Fibroblast of lung (primary cell): ENCODE data around the gene GAB2. TPM values are rescaled to one million over a fixed set of nuclear protein-coding genes. Genes with fewer than 3 reads are reported as not detected.

Experiments
- DNase-seq, 2 donors: peaks; one replicate each; pipeline versions ENCODE4 v3.0.0 to v3.0.0-alpha.2; 2010; ENCODE audit warnings: low read depth in 2 of 2
- H2AFZ ChIP-seq: 2 replicates; pipeline ENCODE4 v1.5.1; 2012; ENCODE audit warnings: low read length, control low read depth, inconsistent platforms
- H3K27ac ChIP-seq: 2 replicates; pipeline ENCODE4 v1.5.1; 2011; ENCODE audit warnings: low read length, control low read depth; ENCODE audit not compliant: insufficient read depth
- H3K27me3 ChIP-seq: 2 replicates; pipeline ENCODE4 v1.5.1; 2011; ENCODE audit warnings: mild to moderate bottlenecking, low read length; ENCODE audit not compliant: control insufficient read depth, insufficient read depth
- H3K36me3 ChIP-seq: 2 replicates; pipeline ENCODE4 v1.5.1; 2011; ENCODE audit warnings: low read length; ENCODE audit not compliant: control insufficient read depth, insufficient read depth
- H3K4me1 ChIP-seq: 2 replicates; pipeline ENCODE4 v1.5.1; 2011; ENCODE audit warnings: low read length; ENCODE audit not compliant: control insufficient read depth, insufficient read depth; ENCODE audit errors: extremely low read depth
- H3K4me2 ChIP-seq: 2 replicates; pipeline ENCODE4 v1.5.1; 2011; ENCODE audit warnings: low read length, control low read depth; ENCODE audit not compliant: insufficient read depth; ENCODE audit errors: extremely low read depth
- H3K4me3 ChIP-seq, 4 experiments: fragments of 200-600 bp in 1 of 4; sonication (generic) in 1 of 4; replicated peaks in 1 of 4; 2 replicates each; pipeline ENCODE4 v1.5.1; 2011 to 2016; ENCODE audit warnings: low read length in 4 of 4, low read depth in 3 of 4, mild to moderate bottlenecking in 3 of 4, control low read depth in 2 of 4, inconsistent platforms in 1 of 4, mixed read lengths in 1 of 4; ENCODE audit not compliant: insufficient read depth in 1 of 4; ENCODE audit errors: control extremely low read depth in 1 of 4
- H3K79me2 ChIP-seq: 2 replicates; pipeline ENCODE4 v1.5.1; 2012; ENCODE audit warnings: mild to moderate bottlenecking, low read length, inconsistent platforms; ENCODE audit not compliant: control insufficient read depth, insufficient read depth
- H3K9ac ChIP-seq: 2 replicates; pipeline ENCODE4 v1.5.1; 2011; ENCODE audit warnings: mild to moderate bottlenecking, low read length, control low read depth; ENCODE audit not compliant: insufficient read depth
- H3K9me3 ChIP-seq: 2 replicates; pipeline ENCODE4 v1.5.1; 2012; ENCODE audit warnings: low read depth, low read length; ENCODE audit not compliant: control insufficient read depth, insufficient read depth
- H4K20me1 ChIP-seq: 2 replicates; pipeline ENCODE4 v1.5.1; 2011; ENCODE audit warnings: low read length; ENCODE audit not compliant: control insufficient read depth, insufficient read depth; ENCODE audit errors: extremely low read depth
- EZH2 ChIP-seq: IDR thresholded peaks from 2 replicates; pipeline ENCODE4 v1.5.1; 2012; ENCODE audit warnings: low read length, control low read depth, mild to moderate bottlenecking; ENCODE audit errors: missing control alignments
- polyA plus RNA-seq, 2 donors: library from polyadenylated mRNA; depleted of rRNA in 1 of 2; stranded (reverse) in 1 of 2; unstranded in 1 of 2; fragments of >200 nt; gene quantifications; 2 replicates each; pipeline ENCODE4 v1.2.1, GENCODE V29; 2011 to 2012; ENCODE audit warnings: missing spikeins in 1 of 2
- total RNA-seq: library from RNA; depleted of rRNA; stranded (reverse); fragments of >200 nt; gene quantifications from 2 replicates; pipeline ENCODE4 v1.2.1, GENCODE V29; 2014
- TF ChIP-seq, protein P1 (sequence below), 2 donors: IDR thresholded peaks in 1 of 2; conservative IDR thresholded peaks in 1 of 2; 1 replicate in 1 of 2; 2 replicates in 1 of 2; pipeline ENCODE4 v1.5.1; 2011 to 2012; ENCODE audit warnings: low read length in 2 of 2, control low read depth in 1 of 2, inconsistent platforms in 1 of 2, low read depth in 1 of 2, mild to moderate bottlenecking in 1 of 2

Gene GAB2
- total and polyA plus RNA-seq, 2 donors (not counting 1 experiment from before 2014, with no cell fraction given) = 7.1 to 14.0 TPM

- no peaks in the 10 kb centered on the region for H3K27me3 ChIP-seq
- peak overlapping the region; percentile 80 for H3K27ac ChIP-seq
- no peaks in the 10 kb centered on the region for H4K20me1 ChIP-seq
- DNase-seq = no peak
- no peaks in the 10 kb centered on the region for H3K36me3 ChIP-seq
- no peak overlapping the region for H2AFZ ChIP-seq
- peak overlapping the region; percentile 94 for H3K4me2 ChIP-seq
- H3K79me2 ChIP-seq = peaks cover 4% of the 10 kb centered on the region
- peaks cover 15% of the 10 kb centered on the region for H3K4me1 ChIP-seq
- TF ChIP-seq EZH2 = no peak
- TF ChIP-seq, protein P1, sequence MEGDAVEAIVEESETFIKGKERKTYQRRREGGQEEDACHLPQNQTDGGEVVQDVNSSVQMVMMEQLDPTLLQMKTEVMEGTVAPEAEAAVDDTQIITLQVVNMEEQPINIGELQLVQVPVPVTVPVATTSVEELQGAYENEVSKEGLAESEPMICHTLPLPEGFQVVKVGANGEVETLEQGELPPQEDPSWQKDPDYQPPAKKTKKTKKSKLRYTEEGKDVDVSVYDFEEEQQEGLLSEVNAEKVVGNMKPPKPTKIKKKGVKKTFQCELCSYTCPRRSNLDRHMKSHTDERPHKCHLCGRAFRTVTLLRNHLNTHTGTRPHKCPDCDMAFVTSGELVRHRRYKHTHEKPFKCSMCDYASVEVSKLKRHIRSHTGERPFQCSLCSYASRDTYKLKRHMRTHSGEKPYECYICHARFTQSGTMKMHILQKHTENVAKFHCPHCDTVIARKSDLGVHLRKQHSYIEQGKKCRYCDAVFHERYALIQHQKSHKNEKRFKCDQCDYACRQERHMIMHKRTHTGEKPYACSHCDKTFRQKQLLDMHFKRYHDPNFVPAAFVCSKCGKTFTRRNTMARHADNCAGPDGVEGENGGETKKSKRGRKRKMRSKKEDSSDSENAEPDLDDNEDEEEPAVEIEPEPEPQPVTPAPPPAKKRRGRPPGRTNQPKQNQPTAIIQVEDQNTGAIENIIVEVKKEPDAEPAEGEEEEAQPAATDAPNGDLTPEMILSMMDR (conservative IDR thresholded peaks at IDR 0.05 in 1 of 2, IDR thresholded peaks at IDR 0.05 in 1 of 2; ENCODE audit: low read depth in 1 of 2, low read length in 2 of 2) = no peak
- no peaks in the 10 kb centered on the region for H3K9me3 ChIP-seq
- no peak overlapping the region for H3K9ac ChIP-seq
- H3K4me3 ChIP-seq = peak overlapping the region; percentile 53 to 83 (median 66)
These were observed 1.1 kb upstream of the GAB2 start for GRCh38 chr11:78418584-78419211.

GRCh38 chr11:78417888-78418583 is 416 bp upstream of the GAB2 start:
- H2AFZ ChIP-seq = peak overlapping the region; percentile 11
- no peaks in the 10 kb centered on the region for H4K20me1 ChIP-seq
- peak overlapping the region; percentile 80 for H3K27ac ChIP-seq
- TF ChIP-seq, protein P1 (conservative IDR thresholded peaks at IDR 0.05 in 1 of 2, IDR thresholded peaks at IDR 0.05 in 1 of 2; ENCODE audit: low read depth in 1 of 2, low read length in 2 of 2) = no peak
- TF ChIP-seq EZH2 = no peak
- H3K4me2 ChIP-seq = peak overlapping the region; percentile 94
- H3K36me3 ChIP-seq = no peaks in the 10 kb centered on the region
- peaks cover 15% of the 10 kb centered on the region for H3K4me1 ChIP-seq
- H3K4me3 ChIP-seq = peak overlapping the region; percentile 53 to 83 (median 66)
- no peaks in the 10 kb centered on the region for H3K27me3 ChIP-seq
- H3K9ac ChIP-seq = peak overlapping the region; percentile 91
- peak; percentile 69 to 73 for DNase-seq
- H3K79me2 ChIP-seq = peaks cover 4% of the 10 kb centered on the region
- H3K9me3 ChIP-seq = no peaks in the 10 kb centered on the region

GRCh38 chr11:78416285-78417174 is 1.1 kb downstream of the GAB2 start:
- Histone ChIP-seq H3K79me2 (peaks cover 6% of the 10 kb centered on the region), H3K4me3 (peak overlapping the region; percentile 64 to 74 (median 69)), H2AFZ (peak overlapping the region; percentile 78)

More at GRCh38 chr11:78416285-78417174, 1.1 kb downstream of the GAB2 start:
- Histone ChIP-seq H4K20me1 (no peaks in the 10 kb centered on the region), H3K9me3 (no peaks in the 10 kb centered on the region), H3K4me1 (peaks cover 15% of the 10 kb centered on the region), H3K27ac (peak overlapping the region; percentile 97), H3K4me2 (peak overlapping the region; percentile 93), H3K36me3 (no peaks in the 10 kb centered on the region), H3K27me3 (no peaks in the 10 kb centered on the region), H3K9ac (peak overlapping the region; percentile 84)
- peak; percentile 80 to 85 for DNase-seq
- TF ChIP-seq EZH2 = no peak
- TF ChIP-seq, protein P1 (conservative IDR thresholded peaks at IDR 0.05 in 1 of 2, IDR thresholded peaks at IDR 0.05 in 1 of 2; ENCODE audit: low read depth in 1 of 2, low read length in 2 of 2) = peak; percentile 29 to 43
